Lower leg skin (tissue), 4 donors: ENCODE results near the gene CCND2. TPM values are rescaled to one million over a fixed set of nuclear protein-coding genes. Genes with fewer than 3 reads are reported as not detected.

Experiments
- DNase-seq, 2 donors: peaks; one replicate each; pipeline ENCODE4 v3.0.0-alpha.2; 2019; ENCODE audit warnings: low spot score in 2 of 2
- H3K4me3 ChIP-seq: fragments of 200-600 bp; sonication (generic); 2 replicates; pipeline ENCODE4 v1.5.1; 2017; ENCODE audit warnings: mild to moderate bottlenecking, low read depth; ENCODE audit not compliant: poor library complexity, severe bottlenecking
- POLR2A ChIP-seq, 2 donors: fragments of 450-650 bp; IDR thresholded peaks; one replicate each; pipeline ENCODE4 v1.6.1; 2016 to 2017; ENCODE audit warnings: antibody characterized with exemption in 2 of 2, mild to moderate bottlenecking in 1 of 2, moderate library complexity in 1 of 2
- WGBS, 2 donors: methylation state at CpG; one replicate each; pipeline ENCODE4 v1.1.5; 2018; 5-methylcytosine and 5-hydroxymethylcytosine counted together
- intact Hi-C: fragments of 100-400 bp; cut with DNase I; formaldehyde crosslinking; loops from one replicate; pipeline ENCODE4 v1.15.0; 2023; ENCODE audit warnings: low total_unique reads
- total RNA-seq, 4 donors: library from RNA; depleted of rRNA; stranded (reverse); fragments of >200 nt; gene quantifications; one replicate each; pipeline ENCODE4 v1.1.0, GENCODE V29; 2016
- TF ChIP-seq, protein P1 (sequence below), 3 donors: fragments of 450-650 bp; IDR thresholded peaks; one replicate each; pipeline ENCODE4 v1.5.1; 2016; ENCODE audit warnings: antibody characterized with exemption in 3 of 3, mild to moderate bottlenecking in 3 of 3, moderate library complexity in 2 of 3

The CCND2 gene
- total RNA-seq, 4 donors from 2014 or later, result 14.5 to 29.5 (median 26.6) TPM

DNA sequence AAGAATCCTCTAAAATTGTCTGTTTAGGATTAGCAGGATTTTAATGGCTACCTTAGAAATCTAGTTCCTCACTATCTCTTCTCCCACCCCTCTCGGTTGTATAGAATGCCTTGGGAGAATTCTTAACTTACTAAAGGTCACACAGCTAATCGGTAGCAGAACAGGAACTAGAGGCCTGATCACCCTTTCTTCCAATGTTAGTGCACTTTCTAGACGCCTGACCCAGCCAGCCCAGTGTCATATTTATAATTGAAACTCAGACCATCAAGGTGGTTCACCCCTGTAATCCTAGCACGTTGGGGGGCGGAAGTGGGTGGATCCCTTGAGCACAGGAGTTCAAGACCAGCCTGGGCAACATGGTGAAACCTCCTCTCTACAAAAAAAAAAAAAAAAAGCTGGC, 49.2 kb downstream of the CCND2 start:
- no peak for DNase-seq
- intact Hi-C loops, result no loop called here
- H3K4me3 ChIP-seq, result no peak overlapping the region
- WGBS, 2 donors, result 74 to 78% methylated on average over 5 of the region's 5 CpGs
- TF ChIP-seq, protein P1, sequence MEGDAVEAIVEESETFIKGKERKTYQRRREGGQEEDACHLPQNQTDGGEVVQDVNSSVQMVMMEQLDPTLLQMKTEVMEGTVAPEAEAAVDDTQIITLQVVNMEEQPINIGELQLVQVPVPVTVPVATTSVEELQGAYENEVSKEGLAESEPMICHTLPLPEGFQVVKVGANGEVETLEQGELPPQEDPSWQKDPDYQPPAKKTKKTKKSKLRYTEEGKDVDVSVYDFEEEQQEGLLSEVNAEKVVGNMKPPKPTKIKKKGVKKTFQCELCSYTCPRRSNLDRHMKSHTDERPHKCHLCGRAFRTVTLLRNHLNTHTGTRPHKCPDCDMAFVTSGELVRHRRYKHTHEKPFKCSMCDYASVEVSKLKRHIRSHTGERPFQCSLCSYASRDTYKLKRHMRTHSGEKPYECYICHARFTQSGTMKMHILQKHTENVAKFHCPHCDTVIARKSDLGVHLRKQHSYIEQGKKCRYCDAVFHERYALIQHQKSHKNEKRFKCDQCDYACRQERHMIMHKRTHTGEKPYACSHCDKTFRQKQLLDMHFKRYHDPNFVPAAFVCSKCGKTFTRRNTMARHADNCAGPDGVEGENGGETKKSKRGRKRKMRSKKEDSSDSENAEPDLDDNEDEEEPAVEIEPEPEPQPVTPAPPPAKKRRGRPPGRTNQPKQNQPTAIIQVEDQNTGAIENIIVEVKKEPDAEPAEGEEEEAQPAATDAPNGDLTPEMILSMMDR (IDR thresholded peaks at IDR 0.05), result no peak
- no peak for TF ChIP-seq POLR2A (IDR thresholded peaks at IDR 0.05)

Other genes with a start within 250 kb of the CCND2 start
- gene TIGAR, start 47.5 kb downstream of the CCND2 start, total RNA-seq, result 1 to 10 TPM; 2.3 to 5.1 (median 4.7) TPM
- not detected for gene FGF23, start 106.0 kb downstream of the CCND2 start, total RNA-seq
- gene FGF6, start 172.1 kb downstream of the CCND2 start, total RNA-seq, result not detected